HCT116 (cell line): Measurements from ENCODE around the gene CHST4.

Source experiments
- EZH2 ChIP-seq: fragments of 200-600 bp; sonication (generic); IDR thresholded peaks from 2 replicates; pipeline ENCODE4 v1.6.1; 2017; ENCODE audit warnings: antibody characterized with exemption, mixed run types
- JUND ChIP-seq: IDR thresholded peaks from 2 replicates; pipeline ENCODE4 v1.6.1; 2012
- POLR2A ChIP-seq: IDR thresholded peaks from 2 replicates; pipeline ENCODE4 v1.7.0; 2011; ENCODE audit warnings: borderline replicate concordance; ENCODE audit not compliant: insufficient read depth, insufficient read length; ENCODE audit errors: extremely low read depth
- POLR2AphosphoS5 ChIP-seq: IDR thresholded peaks from 2 replicates; pipeline ENCODE4 v1.6.1; 2011; ENCODE audit warnings: mild to moderate bottlenecking, low read depth, low read length, moderate library complexity
- RAD21 ChIP-seq: IDR thresholded peaks from 2 replicates; pipeline ENCODE4 v1.6.1; 2012; ENCODE audit warnings: low read depth, mild to moderate bottlenecking
- REST ChIP-seq: IDR thresholded peaks from 2 replicates; pipeline ENCODE4 v1.6.1; 2012; ENCODE audit warnings: low read depth
- SRF ChIP-seq: IDR thresholded peaks from 2 replicates; pipeline ENCODE4 v1.6.1; 2012; ENCODE audit warnings: low read depth
- YY1 ChIP-seq: IDR thresholded peaks from 2 replicates; pipeline ENCODE4 v1.6.1; 2011; ENCODE audit warnings: low read length, low read depth, moderate library complexity, mild to moderate bottlenecking; ENCODE audit not compliant: insufficient replicate concordance; ENCODE audit errors: extremely low read depth
- ZFX ChIP-seq: fragments of 450-650 bp; IDR thresholded peaks from 2 replicates; pipeline ENCODE4 v1.6.1; 2017
- TF ChIP-seq, protein P1 (sequence below), 3 experiments: fragments of 200-600 bp in 1 of 3; sonication (generic) in 1 of 3; IDR thresholded peaks in 2 of 3; conservative IDR thresholded peaks in 1 of 3; 2 replicates each; pipeline ENCODE4 v1.5.1; 2012 to 2017; ENCODE audit warnings: low read depth in 2 of 3, low read length in 2 of 3, antibody characterized with exemption in 1 of 3, borderline replicate concordance in 1 of 3, control low read depth in 1 of 3, mild to moderate bottlenecking in 1 of 3, mixed read lengths in 1 of 3, mixed run types in 1 of 3, moderate library complexity in 1 of 3; ENCODE audit not compliant: insufficient read depth in 1 of 3
- TF ChIP-seq, protein P2 (sequence below): IDR thresholded peaks from 2 replicates; pipeline ENCODE4 v1.6.1; 2012

GRCh38 chr16:71584543-71585317 lies 58.5 kb downstream of the CHST4 start:
- TF ChIP-seq, protein P1, sequence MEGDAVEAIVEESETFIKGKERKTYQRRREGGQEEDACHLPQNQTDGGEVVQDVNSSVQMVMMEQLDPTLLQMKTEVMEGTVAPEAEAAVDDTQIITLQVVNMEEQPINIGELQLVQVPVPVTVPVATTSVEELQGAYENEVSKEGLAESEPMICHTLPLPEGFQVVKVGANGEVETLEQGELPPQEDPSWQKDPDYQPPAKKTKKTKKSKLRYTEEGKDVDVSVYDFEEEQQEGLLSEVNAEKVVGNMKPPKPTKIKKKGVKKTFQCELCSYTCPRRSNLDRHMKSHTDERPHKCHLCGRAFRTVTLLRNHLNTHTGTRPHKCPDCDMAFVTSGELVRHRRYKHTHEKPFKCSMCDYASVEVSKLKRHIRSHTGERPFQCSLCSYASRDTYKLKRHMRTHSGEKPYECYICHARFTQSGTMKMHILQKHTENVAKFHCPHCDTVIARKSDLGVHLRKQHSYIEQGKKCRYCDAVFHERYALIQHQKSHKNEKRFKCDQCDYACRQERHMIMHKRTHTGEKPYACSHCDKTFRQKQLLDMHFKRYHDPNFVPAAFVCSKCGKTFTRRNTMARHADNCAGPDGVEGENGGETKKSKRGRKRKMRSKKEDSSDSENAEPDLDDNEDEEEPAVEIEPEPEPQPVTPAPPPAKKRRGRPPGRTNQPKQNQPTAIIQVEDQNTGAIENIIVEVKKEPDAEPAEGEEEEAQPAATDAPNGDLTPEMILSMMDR (IDR thresholded peaks at IDR 0.05 in 2 of 3, conservative IDR thresholded peaks at IDR 0.05 in 1 of 3; ENCODE audit: borderline replicate concordance in 1 of 3, insufficient read depth in 1 of 3, low read depth in 2 of 3, low read length in 2 of 3) = no peak
- no peak for TF ChIP-seq RAD21
- no peak for TF ChIP-seq YY1
- no peak for TF ChIP-seq EZH2
- TF ChIP-seq JUND = no peak
- no peak for TF ChIP-seq POLR2AphosphoS5
- no peak for TF ChIP-seq SRF
- no peak for TF ChIP-seq ZFX
- no peak for TF ChIP-seq POLR2A
- no peak for TF ChIP-seq REST
- TF ChIP-seq, protein P2, sequence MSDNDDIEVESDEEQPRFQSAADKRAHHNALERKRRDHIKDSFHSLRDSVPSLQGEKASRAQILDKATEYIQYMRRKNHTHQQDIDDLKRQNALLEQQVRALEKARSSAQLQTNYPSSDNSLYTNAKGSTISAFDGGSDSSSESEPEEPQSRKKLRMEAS = no peak
